Liver (tissue), 3 donors: ENCODE results near the gene SOX6.

Experiments
- CTCF ChIP-seq: fragments of 150-350 bp; IDR thresholded peaks from 2 replicates; pipeline ENCODE4 v1.5.1; 2017; ENCODE audit warnings: improper control_type of control experiment, low read depth, low read length; ENCODE audit not compliant: missing input control
- FOXA1 ChIP-seq: IDR thresholded peaks from 2 replicates; pipeline ENCODE4 v1.6.1; 2016; ENCODE audit warnings: antibody characterized with exemption
- GABPA ChIP-seq, 2 donors: IDR thresholded peaks in 1 of 2; conservative IDR thresholded peaks in 1 of 2; 2 replicates each; pipeline ENCODE4 v1.6.1; 2016; ENCODE audit warnings: antibody characterized with exemption in 2 of 2, mild to moderate bottlenecking in 1 of 2, moderate library complexity in 1 of 2
- JUND ChIP-seq, 2 donors: IDR thresholded peaks; 2 replicates each; pipeline ENCODE4 v1.6.1; 2016; ENCODE audit warnings: antibody characterized with exemption in 2 of 2
- REST ChIP-seq: IDR thresholded peaks from 2 replicates; pipeline ENCODE4 v1.6.1; 2016; ENCODE audit warnings: antibody characterized with exemption, mild to moderate bottlenecking
- TF ChIP-seq, protein P1 (sequence below): IDR thresholded peaks from 2 replicates; pipeline ENCODE4 v1.6.1; 2016; ENCODE audit warnings: antibody characterized with exemption
- donor health status: healthy.
- donor health status: healthy.

DNA sequence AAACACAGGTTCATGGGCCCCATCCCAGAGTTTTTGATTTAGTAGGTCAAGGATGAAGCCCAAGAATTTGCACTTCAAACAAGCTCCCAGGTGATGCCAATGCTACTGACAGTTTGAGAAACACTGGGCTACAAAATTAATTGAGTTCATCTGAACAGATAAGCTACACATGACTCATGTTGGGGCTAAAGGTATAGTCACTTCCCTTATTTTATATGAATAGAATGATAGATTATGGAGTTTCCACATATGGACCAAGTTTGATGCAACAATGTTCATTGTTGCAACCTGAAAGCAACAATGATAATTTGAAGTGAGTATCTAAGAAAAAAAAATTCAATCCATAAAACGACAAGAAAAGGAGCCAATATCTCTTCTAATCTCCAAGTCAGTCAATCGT is 54.9 kb downstream of the SOX6 start:
- TF ChIP-seq, protein P1, sequence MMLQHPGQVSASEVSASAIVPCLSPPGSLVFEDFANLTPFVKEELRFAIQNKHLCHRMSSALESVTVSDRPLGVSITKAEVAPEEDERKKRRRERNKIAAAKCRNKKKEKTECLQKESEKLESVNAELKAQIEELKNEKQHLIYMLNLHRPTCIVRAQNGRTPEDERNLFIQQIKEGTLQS: no peak
- TF ChIP-seq GABPA (IDR thresholded peaks at IDR 0.05 in 1 of 2, conservative IDR thresholded peaks at IDR 0.05 in 1 of 2) (no peak), JUND (IDR thresholded peaks at IDR 0.05) (no peak), CTCF (no peak), FOXA1 (no peak), REST (no peak)
